CD4-positive, alpha-beta T cell treated with Interferon gamma for 1 hour (primary cell): ENCODE data around the gene DXO.
"Not testable (repeated sequence)": the region's sequence is repeated elsewhere in the genome, so short reads cannot be mapped to it uniquely, and the experiment has no call there.

ENCODE experiments used
- DNase-seq: peaks from one replicate; pipeline ENCODE4 v3.0.0-alpha.2; 2020

The DXO gene

GRCh38 chr6:31979238-31979898 is 7.4 kb upstream of the DXO start:
- no peak for DNase-seq

- DNase-seq: no peak
Measured at GRCh38 chr6:31978831-31979230, 6.9 kb upstream of the DXO start.

GRCh38 chr6:31977816-31978431 is 6.0 kb upstream of the DXO start:
- DNase-seq: no peak

GRCh38 chr6:31976065-31976464 is 4.1 kb upstream of the DXO start:
- DNase-seq: not testable (repeated sequence)

GRCh38 chr6:31972709-31973350 is 892 bp upstream of the DXO start:
- no peak for DNase-seq

DNA sequence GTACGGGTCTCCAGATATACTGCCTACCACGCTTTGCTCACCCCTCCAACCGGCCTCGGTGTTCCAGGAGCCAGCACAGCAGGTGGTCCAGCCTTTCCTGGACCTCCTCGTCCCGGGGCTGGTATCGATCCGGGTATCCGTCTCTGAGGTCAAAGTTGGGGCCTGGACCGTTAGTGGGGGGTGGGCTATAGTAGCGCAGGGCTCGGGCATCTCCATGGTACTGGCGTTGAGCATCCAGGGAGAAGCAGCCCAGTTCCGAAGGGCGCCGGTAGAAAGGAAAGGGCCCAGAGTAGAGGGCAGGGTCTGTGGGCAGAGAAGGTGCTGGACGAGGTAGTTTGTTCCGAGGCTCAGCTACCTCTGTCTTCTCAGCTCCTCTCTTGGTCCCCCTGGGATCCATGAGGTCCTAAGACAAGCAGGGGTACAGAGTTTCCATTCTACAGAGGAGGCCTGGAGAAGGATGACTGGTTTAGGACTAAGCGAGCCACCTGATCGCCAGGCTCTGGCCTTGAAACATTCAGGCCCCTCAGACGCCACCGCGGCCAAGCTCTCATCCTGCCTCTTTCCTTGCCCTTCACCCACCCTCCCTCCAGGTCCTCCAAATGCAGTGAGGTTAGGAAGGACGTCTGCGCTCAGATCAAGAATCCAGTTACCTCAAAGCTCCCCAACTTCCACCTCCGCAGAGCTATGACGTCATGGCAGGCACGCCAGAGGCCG is 502 bp downstream of the DXO start:
- DNase-seq: no peak

GRCh38 chr6:31970604-31971271 is 1.2 kb downstream of the DXO start:
- DNase-seq: no peak

GRCh38 chr6:31969712-31970603 is 2.0 kb downstream of the DXO start:
- no peak for DNase-seq

- no peak for DNase-seq
Measured at GRCh38 chr6:31968791-31969711, 2.9 kb downstream of the DXO start.

DNA sequence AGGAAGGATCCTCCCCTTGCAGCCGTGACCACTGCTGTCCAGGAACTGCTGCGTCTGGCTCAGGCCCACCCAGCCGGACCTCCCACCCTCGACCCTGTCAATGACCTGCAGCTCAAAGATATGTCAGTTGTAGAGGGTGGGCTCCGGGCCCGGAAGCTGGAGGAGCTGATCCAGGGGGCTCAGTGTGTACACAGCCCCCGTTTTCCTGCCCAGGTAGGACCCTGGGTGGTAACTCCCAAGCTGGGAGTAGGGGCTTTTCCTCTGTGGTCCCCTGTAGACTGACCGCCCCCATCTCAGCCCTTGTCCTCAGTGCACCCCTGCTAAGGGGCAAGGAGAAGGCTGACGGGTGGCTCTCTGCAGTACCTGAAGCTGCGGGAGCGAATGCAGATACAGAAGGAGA is 3.6 kb downstream of the DXO start:
- DNase-seq: no peak

DNA sequence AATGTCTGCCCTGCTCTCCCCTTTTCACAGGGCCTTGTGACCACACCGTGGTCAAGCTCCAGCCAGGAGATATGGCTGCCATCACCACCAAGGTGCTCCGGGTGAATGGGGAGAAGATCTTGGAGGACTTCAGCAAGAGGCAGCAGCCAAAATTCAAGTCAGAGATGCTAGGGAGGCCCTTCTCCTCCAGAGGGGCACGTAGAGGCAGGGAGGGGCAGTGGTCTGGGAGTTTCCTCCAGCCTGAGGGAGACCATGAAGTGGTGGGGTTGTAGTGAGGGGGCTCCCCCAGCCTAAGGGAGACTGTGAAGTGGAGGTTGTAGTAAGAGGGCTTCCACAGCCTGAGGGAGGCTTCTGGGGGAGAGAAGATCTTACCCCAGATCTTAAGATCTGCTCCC is 4.0 kb downstream of the DXO start:
- DNase-seq: no peak

DNA sequence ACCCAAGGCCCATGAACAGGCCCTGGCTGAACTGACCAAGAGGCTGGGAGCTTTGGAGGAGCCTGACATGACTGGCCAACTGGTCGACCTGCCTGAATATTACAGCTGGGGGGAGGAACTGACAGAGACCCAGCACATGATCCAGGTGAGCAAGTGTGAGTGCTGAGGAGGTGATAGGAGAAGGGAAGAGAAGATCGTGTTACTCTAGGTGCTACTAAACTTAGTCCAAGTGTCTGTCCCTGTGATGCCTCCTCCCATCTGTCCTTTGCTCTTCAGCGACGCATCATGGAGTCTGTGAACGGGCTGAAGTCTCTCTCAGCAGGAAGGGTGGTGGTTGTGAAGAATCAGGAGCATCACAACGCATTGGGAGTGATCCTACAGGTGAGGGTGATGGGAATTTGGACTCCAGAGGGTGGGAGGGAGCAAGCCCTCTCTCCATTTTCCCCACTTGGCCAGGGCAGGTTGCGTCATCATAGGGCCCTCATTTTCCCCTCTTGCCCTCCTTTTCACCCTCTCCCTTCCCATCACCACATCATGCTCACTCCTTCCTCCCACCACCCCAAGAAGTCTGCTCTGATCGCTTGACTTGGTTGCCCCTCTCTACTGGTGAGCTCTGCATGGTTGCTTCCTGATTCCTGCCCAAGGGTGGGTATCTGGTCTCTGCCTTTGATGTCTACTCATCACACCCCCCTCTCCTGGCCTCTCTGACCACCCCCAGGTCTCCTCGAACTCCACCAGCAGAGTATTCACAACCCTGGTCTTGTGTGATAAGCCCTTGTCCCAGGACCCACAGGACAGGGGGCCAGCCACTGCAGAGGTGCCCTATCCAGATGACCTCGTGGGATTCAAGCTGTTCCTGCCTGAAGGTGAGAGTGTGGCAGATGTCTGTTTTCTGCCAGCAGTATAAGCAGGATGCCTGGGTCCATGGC is 4.7 kb downstream of the DXO start:
- DNase-seq: no peak

DNA sequence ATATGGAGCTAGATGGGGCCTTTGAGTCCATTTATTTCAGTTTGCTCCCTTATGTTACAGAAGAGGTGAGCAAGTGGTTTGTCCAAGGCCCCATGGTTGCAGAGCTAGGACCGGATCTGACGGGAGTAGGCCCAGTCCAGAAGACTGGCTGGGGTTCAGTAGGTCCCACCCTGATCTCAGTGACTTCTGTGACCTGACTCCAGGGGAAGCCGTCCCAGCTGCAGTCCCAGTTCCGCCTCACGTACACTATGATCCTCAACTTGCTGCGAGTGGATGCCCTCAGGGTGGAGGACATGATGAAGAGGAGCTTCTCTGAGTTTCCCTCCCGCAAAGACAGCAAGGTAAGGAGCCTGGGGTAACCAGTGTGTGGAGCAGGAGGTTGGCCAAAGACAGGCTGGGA is 5.4 kb downstream of the DXO start:
- DNase-seq: no peak

DNA sequence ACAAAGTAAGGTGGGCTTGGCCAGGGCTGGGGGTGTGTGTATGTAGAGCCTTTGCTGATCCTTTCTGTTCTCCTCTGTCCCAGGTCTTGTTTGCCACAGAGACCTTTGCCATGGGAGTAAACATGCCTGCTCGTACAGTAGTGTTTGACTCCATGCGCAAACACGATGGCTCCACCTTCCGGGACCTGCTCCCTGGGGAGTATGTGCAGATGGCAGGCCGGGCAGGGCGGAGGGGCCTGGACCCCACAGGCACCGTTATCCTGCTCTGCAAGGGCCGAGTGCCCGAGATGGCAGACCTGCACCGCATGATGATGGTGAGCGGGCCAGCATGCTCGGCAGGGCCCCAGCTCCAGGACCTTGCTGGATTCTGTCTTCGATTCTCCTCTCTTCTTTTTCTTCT is 6.2 kb downstream of the DXO start:
- no peak for DNase-seq

GRCh38 chr6:31963921-31964320 is 8.0 kb downstream of the DXO start:
- no peak for DNase-seq

- DNase-seq: no peak
Measured at GRCh38 chr6:31961616-31962015, 10.3 kb downstream of the DXO start.

DNA sequence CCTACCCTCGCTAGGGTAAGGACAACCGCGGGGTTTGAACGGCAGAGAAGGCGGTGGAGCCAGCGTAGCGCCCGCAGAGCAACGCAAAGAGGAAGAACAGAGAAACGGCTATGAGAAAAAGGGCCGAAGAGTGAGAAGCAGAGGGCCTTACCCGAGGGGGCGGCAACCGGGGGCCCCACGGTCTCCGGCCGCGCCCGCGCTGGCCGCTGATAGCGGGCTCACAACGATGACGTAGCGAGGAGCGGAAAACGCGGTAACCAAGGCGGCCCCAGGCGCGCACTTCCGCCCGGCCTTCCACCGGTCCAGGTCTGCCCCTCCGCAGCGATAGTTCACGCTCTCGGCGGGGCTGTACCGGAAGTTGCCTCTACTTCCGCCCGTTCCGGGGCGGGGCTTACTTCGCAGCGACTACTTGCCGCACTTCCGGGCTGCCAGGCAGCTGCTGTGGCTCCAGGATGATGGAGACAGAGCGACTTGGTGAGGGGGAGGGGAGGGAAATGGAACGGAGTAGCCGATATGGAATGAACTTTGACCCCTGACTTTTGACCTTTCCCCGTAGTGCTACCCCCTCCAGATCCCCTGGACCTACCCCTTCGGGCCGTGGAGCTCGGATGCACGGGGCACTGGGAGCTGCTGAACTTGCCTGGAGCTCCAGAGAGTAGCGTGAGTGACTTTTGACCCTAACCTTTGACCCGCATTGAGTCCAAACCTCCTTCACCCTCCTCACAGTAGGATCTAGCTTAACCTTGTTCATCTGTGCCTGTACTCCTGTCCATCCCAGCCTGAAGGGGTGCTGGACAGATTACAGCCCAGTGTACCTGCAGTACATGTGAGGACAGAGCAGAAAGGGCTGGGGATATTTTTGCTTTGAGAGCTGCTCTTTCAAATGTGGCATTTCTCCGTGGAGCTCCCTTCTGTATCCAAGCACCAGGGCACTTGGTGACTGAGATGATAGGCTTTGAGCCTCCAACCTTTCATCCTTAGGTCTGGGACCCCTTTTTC is 12.9 kb downstream of the DXO start, which contains the start of the genes NELFE and SKIC2:
NELFE (minus strand) TSS at position 231 of the 999 bp plus-strand sequence. CDS start 525 bp downstream, outside the sequence.
SKIC2 (plus strand) TSS at position 435 of the 999 bp plus-strand sequence; CDS start at position 453, 18 bp downstream.
- DNase-seq: peak; percentile 99

DNA sequence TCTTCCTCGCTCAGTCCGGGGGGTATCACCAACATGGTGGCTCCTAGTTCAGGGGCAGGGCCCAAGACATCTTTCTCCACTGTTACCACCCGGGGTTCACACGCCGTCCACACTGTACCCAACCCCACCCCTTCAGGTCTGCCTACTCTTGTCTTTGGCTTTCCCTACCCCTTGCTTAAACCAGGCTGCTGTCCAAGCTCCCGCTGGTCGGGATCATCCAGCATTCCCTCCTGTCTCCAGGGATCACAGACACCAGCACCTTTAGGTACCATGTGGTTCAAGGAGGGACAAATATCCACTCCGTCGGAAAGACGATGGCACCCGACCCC is 13.6 kb downstream of the DXO start:
- no peak for DNase-seq
